HepG2 (cell line): ENCODE data around the gene HEPACAM. TPM values are rescaled to one million over a fixed set of nuclear protein-coding genes. Genes with fewer than 3 reads are reported as not detected.

Source experiments
- CAMTA2 ChIP-seq: sonication (generic); formaldehyde crosslinking; IDR thresholded peaks from 2 replicates; pipeline ENCODE4 v1.4.0; 2020; ENCODE audit warnings: mild to moderate bottlenecking, missing genetic modification reagents, borderline replicate concordance
- SOX6 ChIP-seq, 2 experiments: fragments of 450-650 bp in 1 of 2; sonication (generic) in 1 of 2; formaldehyde crosslinking in 1 of 2; IDR thresholded peaks; 2 replicates each; pipeline versions ENCODE4 v1.4.0 to v1.6.1; 2017 to 2020; ENCODE audit warnings: antibody characterized with exemption in 1 of 2, mild to moderate bottlenecking in 1 of 2, missing genetic modification reagents in 1 of 2
- SRSF9 ChIP-seq: fragments of 200-400 bp; formaldehyde crosslinking; IDR thresholded peaks from 2 replicates; pipeline ENCODE4 v1.6.1; 2018; ENCODE audit warnings: borderline replicate concordance, mild to moderate bottlenecking, low read depth, low read length; ENCODE audit not compliant: insufficient read depth, poor library complexity, severe bottlenecking
- TOPORS ChIP-seq: sonication (generic); formaldehyde crosslinking; IDR thresholded peaks from 2 replicates; pipeline ENCODE4 v1.8.0; 2023; ENCODE audit warnings: mild to moderate bottlenecking, missing genetic modification reagents
- U2AF1 ChIP-seq: fragments of 200-400 bp; formaldehyde crosslinking; optimal IDR thresholded peaks from 2 replicates; pipeline ENCODE3; 2017; ENCODE audit warnings: mild to moderate bottlenecking, low read depth, low read length
- WIZ ChIP-seq: sonication (generic); formaldehyde crosslinking; IDR thresholded peaks from 2 replicates; pipeline ENCODE4 v1.5.1; 2020; ENCODE audit warnings: mild to moderate bottlenecking, missing genetic modification reagents
- ZBTB20 ChIP-seq: sonication (generic); formaldehyde crosslinking; IDR thresholded peaks from 2 replicates; pipeline ENCODE4 v1.8.1; 2023; ENCODE audit warnings: missing genetic modification reagents, low read depth, mild to moderate bottlenecking, borderline replicate concordance
- ZNF33B ChIP-seq: sonication (generic); formaldehyde crosslinking; IDR thresholded peaks from 2 replicates; pipeline ENCODE4 v1.5.1; 2020; ENCODE audit warnings: mild to moderate bottlenecking, missing genetic modification reagents
- ZNF550 ChIP-seq: sonication (generic); formaldehyde crosslinking; IDR thresholded peaks from 2 replicates; pipeline ENCODE4 v1.4.0; 2020; ENCODE audit warnings: mild to moderate bottlenecking, missing genetic modification reagents, borderline replicate concordance
- ZNF589 ChIP-seq: sonication (generic); formaldehyde crosslinking; conservative IDR thresholded peaks from 2 replicates; pipeline ENCODE4 v1.8.0; 2022; ENCODE audit warnings: mild to moderate bottlenecking, moderate library complexity, missing genetic modification reagents
- ZNF883 ChIP-seq: sonication (generic); formaldehyde crosslinking; IDR thresholded peaks from 2 replicates; pipeline ENCODE4 v1.5.1; 2020; ENCODE audit warnings: mild to moderate bottlenecking, missing genetic modification reagents; ENCODE audit errors: not compliant biosample characterization
- polyA plus RNA-seq, 8 experiments: library from polyadenylated mRNA; depleted of rRNA in 3 of 8; stranded (reverse) in 7 of 8; unstranded in 1 of 8; fragments of >200 nt; fragmentation: Illumina TruSeq in 4 of 8; extraction: Trizol in 4 of 8; gene quantifications; 2 replicates each; pipeline versions ENCODE4 v1.2.1 to v1.2.3, GENCODE V29; 2011 to 2016; ENCODE audit warnings: low read depth in 4 of 8, missing spikeins in 1 of 8, mixed read lengths in 1 of 8; ENCODE audit not compliant: insufficient read depth in 1 of 8
- total RNA-seq, 5 experiments: library from RNA; depleted of rRNA; stranded (reverse); fragments of >200 nt; fragmentation: Illumina TruSeq; extraction: Trizol; gene quantifications; 2 replicates each; pipeline ENCODE4 v1.2.3, GENCODE V29; 2016; ENCODE audit warnings: low read depth in 1 of 5
- TF ChIP-seq, protein P1 (sequence below): IDR thresholded peaks from 2 replicates; pipeline ENCODE4 v1.6.1; 2016; ENCODE audit warnings: mild to moderate bottlenecking, missing biosample characterization, missing genetic modification reagents
- TF ChIP-seq, protein P2 (sequence below): sonication (generic); formaldehyde crosslinking; IDR thresholded peaks from 2 replicates; pipeline ENCODE4 v1.5.1; 2020; ENCODE audit warnings: mild to moderate bottlenecking, missing genetic modification reagents, moderate library complexity
- TF ChIP-seq, protein P3 (sequence below): sonication (generic); formaldehyde crosslinking; IDR thresholded peaks from 2 replicates; pipeline ENCODE4 v1.8.1; 2023; ENCODE audit warnings: mild to moderate bottlenecking, missing genetic modification reagents
- TF ChIP-seq, protein P4 (sequence below): sonication (generic); formaldehyde crosslinking; IDR thresholded peaks from 2 replicates; pipeline ENCODE4 v1.8.0; 2022; ENCODE audit warnings: mild to moderate bottlenecking, missing genetic modification reagents, moderate library complexity
- TF ChIP-seq, protein P5 (sequence below): sonication (generic); formaldehyde crosslinking; IDR thresholded peaks from 2 replicates; pipeline ENCODE4 v1.5.1; 2020; ENCODE audit warnings: missing genetic modification reagents, mild to moderate bottlenecking, borderline replicate concordance
- TF ChIP-seq, protein P6 (sequence below): sonication (generic); formaldehyde crosslinking; IDR thresholded peaks from 2 replicates; pipeline ENCODE4 v1.9.0; 2021; ENCODE audit warnings: missing genetic modification reagents, borderline replicate concordance
- TF ChIP-seq, protein P7 (sequence below): sonication (generic); formaldehyde crosslinking; IDR thresholded peaks from 2 replicates; pipeline ENCODE4 v1.5.0; 2020; ENCODE audit warnings: mild to moderate bottlenecking, missing genetic modification reagents, moderate library complexity

HEPACAM gene
- total and polyA plus RNA-seq, 2 of the 13 experiments (the other 11 are each of a cell fraction or from before 2014, with no cell fraction given) = 66.9 to 121 TPM

DNA sequence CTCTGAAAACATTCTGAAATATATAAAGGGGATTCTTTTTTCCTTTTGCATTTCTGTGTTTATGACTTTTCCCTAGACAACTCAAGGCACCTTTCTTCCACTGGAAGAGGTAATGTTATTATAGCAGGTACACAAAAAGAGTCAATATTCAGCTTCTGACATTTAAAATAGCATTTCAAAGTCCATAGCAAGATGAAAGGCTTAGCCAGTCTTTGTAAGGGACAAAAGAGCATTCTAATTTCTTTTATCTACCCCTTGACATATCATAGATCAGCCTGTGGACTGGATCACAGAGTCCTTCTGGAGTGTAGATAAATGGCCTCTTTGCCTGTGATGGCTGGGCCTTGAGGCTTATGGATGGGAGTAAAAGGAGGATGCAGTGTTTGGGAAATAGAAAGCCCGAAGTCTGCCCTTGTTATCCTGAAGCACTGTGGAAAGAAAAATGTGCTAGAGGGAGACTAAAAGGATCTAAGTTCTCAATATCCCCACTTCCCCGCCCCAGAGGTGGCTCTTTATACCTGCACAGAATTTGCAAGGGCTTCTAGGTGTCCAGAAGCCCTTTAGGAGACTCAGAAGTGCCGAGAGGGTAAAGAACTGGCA, 1.6 kb upstream of the HEPACAM start (continued):
- TF ChIP-seq, protein P1, sequence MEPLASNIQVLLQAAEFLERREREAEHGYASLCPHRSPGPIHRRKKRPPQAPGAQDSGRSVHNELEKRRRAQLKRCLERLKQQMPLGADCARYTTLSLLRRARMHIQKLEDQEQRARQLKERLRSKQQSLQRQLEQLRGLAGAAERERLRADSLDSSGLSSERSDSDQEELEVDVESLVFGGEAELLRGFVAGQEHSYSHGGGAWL = no peak
- no peak for TF ChIP-seq SRSF9
- no peak for TF ChIP-seq ZNF550 (CRISPR knock-in tag)
- TF ChIP-seq, protein P2, sequence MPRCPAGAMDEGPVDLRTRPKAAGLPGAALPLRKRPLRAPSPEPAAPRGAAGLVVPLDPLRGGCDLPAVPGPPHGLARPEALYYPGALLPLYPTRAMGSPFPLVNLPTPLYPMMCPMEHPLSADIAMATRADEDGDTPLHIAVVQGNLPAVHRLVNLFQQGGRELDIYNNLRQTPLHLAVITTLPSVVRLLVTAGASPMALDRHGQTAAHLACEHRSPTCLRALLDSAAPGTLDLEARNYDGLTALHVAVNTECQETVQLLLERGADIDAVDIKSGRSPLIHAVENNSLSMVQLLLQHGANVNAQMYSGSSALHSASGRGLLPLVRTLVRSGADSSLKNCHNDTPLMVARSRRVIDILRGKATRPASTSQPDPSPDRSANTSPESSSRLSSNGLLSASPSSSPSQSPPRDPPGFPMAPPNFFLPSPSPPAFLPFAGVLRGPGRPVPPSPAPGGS (CRISPR knock-in tag) = no peak
- no peak for TF ChIP-seq SOX6 (IDR thresholded peaks at IDR 0.05)
- peak; percentile 68 for TF ChIP-seq SOX6 (CRISPR knock-in tag; IDR thresholded peaks at IDR 0.05)
- TF ChIP-seq, protein P3, sequence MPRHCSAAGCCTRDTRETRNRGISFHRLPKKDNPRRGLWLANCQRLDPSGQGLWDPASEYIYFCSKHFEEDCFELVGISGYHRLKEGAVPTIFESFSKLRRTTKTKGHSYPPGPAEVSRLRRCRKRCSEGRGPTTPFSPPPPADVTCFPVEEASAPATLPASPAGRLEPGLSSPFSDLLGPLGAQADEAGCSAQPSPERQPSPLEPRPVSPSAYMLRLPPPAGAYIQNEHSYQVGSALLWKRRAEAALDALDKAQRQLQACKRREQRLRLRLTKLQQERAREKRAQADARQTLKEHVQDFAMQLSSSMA (CRISPR knock-in tag) = no peak
- TF ChIP-seq ZNF589 = no peak
- no peak for TF ChIP-seq ZNF33B (CRISPR knock-in tag)
- no peak for TF ChIP-seq CAMTA2 (CRISPR knock-in tag)
- no peak for TF ChIP-seq ZBTB20 (CRISPR knock-in tag)
- no peak for TF ChIP-seq TOPORS
- TF ChIP-seq, protein P4, sequence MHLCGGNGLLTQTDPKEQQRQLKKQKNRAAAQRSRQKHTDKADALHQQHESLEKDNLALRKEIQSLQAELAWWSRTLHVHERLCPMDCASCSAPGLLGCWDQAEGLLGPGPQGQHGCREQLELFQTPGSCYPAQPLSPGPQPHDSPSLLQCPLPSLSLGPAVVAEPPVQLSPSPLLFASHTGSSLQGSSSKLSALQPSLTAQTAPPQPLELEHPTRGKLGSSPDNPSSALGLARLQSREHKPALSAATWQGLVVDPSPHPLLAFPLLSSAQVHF (CRISPR knock-in tag) = no peak
- no peak for TF ChIP-seq U2AF1
- TF ChIP-seq, protein P5, sequence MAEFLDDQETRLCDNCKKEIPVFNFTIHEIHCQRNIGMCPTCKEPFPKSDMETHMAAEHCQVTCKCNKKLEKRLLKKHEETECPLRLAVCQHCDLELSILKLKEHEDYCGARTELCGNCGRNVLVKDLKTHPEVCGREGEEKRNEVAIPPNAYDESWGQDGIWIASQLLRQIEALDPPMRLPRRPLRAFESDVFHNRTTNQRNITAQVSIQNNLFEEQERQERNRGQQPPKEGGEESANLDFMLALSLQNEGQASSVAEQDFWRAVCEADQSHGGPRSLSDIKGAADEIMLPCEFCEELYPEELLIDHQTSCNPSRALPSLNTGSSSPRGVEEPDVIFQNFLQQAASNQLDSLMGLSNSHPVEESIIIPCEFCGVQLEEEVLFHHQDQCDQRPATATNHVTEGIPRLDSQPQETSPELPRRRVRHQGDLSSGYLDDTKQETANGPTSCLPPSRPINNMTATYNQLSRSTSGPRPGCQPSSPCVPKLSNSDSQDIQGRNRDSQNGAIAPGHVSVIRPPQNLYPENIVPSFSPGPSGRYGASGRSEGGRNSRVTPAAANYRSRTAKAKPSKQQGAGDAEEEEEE = no peak
- TF ChIP-seq WIZ (CRISPR knock-in tag) = no peak
- TF ChIP-seq ZNF883 (CRISPR knock-in tag) = no peak
- TF ChIP-seq, protein P6, sequence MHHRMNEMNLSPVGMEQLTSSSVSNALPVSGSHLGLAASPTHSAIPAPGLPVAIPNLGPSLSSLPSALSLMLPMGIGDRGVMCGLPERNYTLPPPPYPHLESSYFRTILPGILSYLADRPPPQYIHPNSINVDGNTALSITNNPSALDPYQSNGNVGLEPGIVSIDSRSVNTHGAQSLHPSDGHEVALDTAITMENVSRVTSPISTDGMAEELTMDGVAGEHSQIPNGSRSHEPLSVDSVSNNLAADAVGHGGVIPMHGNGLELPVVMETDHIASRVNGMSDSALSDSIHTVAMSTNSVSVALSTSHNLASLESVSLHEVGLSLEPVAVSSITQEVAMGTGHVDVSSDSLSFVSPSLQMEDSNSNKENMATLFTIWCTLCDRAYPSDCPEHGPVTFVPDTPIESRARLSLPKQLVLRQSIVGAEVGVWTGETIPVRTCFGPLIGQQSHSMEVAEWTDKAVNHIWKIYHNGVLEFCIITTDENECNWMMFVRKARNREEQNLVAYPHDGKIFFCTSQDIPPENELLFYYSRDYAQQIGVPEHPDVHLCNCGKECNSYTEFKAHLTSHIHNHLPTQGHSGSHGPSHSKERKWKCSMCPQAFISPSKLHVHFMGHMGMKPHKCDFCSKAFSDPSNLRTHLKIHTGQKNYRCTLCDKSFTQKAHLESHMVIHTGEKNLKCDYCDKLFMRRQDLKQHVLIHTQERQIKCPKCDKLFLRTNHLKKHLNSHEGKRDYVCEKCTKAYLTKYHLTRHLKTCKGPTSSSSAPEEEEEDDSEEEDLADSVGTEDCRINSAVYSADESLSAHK (CRISPR knock-in tag) = no peak
- TF ChIP-seq, protein P7, sequence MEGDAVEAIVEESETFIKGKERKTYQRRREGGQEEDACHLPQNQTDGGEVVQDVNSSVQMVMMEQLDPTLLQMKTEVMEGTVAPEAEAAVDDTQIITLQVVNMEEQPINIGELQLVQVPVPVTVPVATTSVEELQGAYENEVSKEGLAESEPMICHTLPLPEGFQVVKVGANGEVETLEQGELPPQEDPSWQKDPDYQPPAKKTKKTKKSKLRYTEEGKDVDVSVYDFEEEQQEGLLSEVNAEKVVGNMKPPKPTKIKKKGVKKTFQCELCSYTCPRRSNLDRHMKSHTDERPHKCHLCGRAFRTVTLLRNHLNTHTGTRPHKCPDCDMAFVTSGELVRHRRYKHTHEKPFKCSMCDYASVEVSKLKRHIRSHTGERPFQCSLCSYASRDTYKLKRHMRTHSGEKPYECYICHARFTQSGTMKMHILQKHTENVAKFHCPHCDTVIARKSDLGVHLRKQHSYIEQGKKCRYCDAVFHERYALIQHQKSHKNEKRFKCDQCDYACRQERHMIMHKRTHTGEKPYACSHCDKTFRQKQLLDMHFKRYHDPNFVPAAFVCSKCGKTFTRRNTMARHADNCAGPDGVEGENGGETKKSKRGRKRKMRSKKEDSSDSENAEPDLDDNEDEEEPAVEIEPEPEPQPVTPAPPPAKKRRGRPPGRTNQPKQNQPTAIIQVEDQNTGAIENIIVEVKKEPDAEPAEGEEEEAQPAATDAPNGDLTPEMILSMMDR = no peak
